K562 (cell line): Measurements from ENCODE around the gene DDX54. TPM values are rescaled to one million over a fixed set of nuclear protein-coding genes. Genes with fewer than 3 reads are reported as not detected.

Source experiments
- ATAC-seq: fragments of 200-7000 bp; cut with Tn5 transposase; 3 replicates; pipeline ENCODE4 v1.9.1; 2020; ENCODE audit warnings: moderate library complexity
- BruUV-seq: library from RNA; stranded (reverse); fragments of 400-500 nt; replicated peaks from 2 replicates; lab custom pipeline; 2021; lab: Mats Ljungman, UMichigan
- CTCF ChIA-PET: fragments of 300-600 bp; formaldehyde crosslinking; extraction: SDS; loops from one replicate; lab custom pipeline; 2021; ENCODE audit warnings: low intra/inter-chr PET ratio; lab: Yijun Ruan, JAX
- POLR2A ChIA-PET: fragments of 300-600, 350-650 bp; sonication (Branson Sonifier 250); formaldehyde crosslinking; extraction: SDS; loops from one replicate; lab custom pipeline; 2021; ENCODE audit warnings: antibody characterized with exemption, inconsistent platforms; lab: Yijun Ruan, JAX
- DNase-seq, 4 experiments: peaks; one replicate each; pipeline versions ENCODE4 v3.0.0 to v3.0.0-alpha.2; 2011 to 2018; ENCODE audit warnings: low spot score in 3 of 4, mixed read lengths in 3 of 4; ENCODE audit errors: extremely low read depth in 1 of 4
- FAIRE-seq: peaks from 2 replicates; lab custom pipeline; 2011; peaks lifted over from hg19 to GRCh38; lab: Jason Lieb, UNC
- H2AFZ ChIP-seq: 2 replicates; pipeline ENCODE4 v1.6.0; 2011; ENCODE audit warnings: low read depth, low read length, control low read depth, inconsistent platforms
- H3K27ac ChIP-seq: fragments of 200-600 bp; 3 replicates; pipeline ENCODE4 v1.8.0; 2011; ENCODE audit warnings: low read depth, mild to moderate bottlenecking, control low read depth, inconsistent platforms, low read length, moderate library complexity, mixed read lengths; ENCODE audit errors: extremely low read depth
- H3K27me3 ChIP-seq, 2 experiments: fragments of 300-600 bp in 1 of 2; 2 replicates in 1 of 2; 3 replicates in 1 of 2; pipeline versions ENCODE4 v1.6.0 to v1.8.0; 2011; ENCODE audit warnings: inconsistent platforms in 2 of 2, low read length in 2 of 2, mild to moderate bottlenecking in 1 of 2, mixed read lengths in 1 of 2, moderate library complexity in 1 of 2; ENCODE audit not compliant: control insufficient read depth in 2 of 2, insufficient read depth in 2 of 2
- H3K36me3 ChIP-seq: fragments of 300-600 bp; 3 replicates; pipeline ENCODE4 v1.8.0; 2011; ENCODE audit warnings: mild to moderate bottlenecking, low read length, inconsistent platforms; ENCODE audit not compliant: control insufficient read depth, insufficient read depth
- H3K4me1 ChIP-seq, 2 experiments: fragments of 200-600 bp in 1 of 2; replicated peaks in 1 of 2; 2 replicates in 1 of 2; 3 replicates in 1 of 2; pipeline versions ENCODE4 v1.5.1 to v1.8.0; 2011; ENCODE audit warnings: inconsistent platforms in 2 of 2, low read length in 2 of 2, mild to moderate bottlenecking in 1 of 2, mixed read lengths in 1 of 2, moderate library complexity in 1 of 2; ENCODE audit not compliant: control insufficient read depth in 2 of 2, insufficient read depth in 2 of 2
- H3K4me2 ChIP-seq: 2 replicates; pipeline ENCODE4 v1.6.1; 2011; ENCODE audit warnings: low read length, control low read depth, inconsistent platforms, mixed read lengths; ENCODE audit not compliant: insufficient read depth
- H3K4me3 ChIP-seq: fragments of 200-600 bp; sonication (generic), shearing (Covaris generic); 2 replicates; pipeline ENCODE4 v1.5.1; 2016; ENCODE audit warnings: control low read depth, inconsistent platforms
- H3K79me2 ChIP-seq: fragments of 200-600 bp; 3 replicates; pipeline ENCODE4 v1.8.0; 2011; ENCODE audit warnings: low read length, inconsistent platforms; ENCODE audit not compliant: control insufficient read depth, insufficient read depth
- H3K9ac ChIP-seq, 2 experiments: 2 replicates each; pipeline versions ENCODE4 v1.6.0 to v1.6.1; 2011; ENCODE audit warnings: low read depth in 2 of 2, low read length in 2 of 2, control low read depth in 1 of 2, inconsistent platforms in 1 of 2, mild to moderate bottlenecking in 1 of 2, mixed read lengths in 1 of 2; ENCODE audit not compliant: insufficient read depth in 1 of 2
- H3K9me1 ChIP-seq: one replicate; pipeline ENCODE4 v1.6.0; 2011; ENCODE audit warnings: inconsistent platforms, mild to moderate bottlenecking, low read length, moderate library complexity; ENCODE audit not compliant: control insufficient read depth, insufficient read depth
- H3K9me3 ChIP-seq: replicated peaks from 2 replicates; pipeline ENCODE4 v1.5.1; 2011; ENCODE audit warnings: low read depth, low read length, inconsistent platforms; ENCODE audit not compliant: control insufficient read depth, insufficient read depth
- H4K20me1 ChIP-seq: replicated peaks from 2 replicates; pipeline ENCODE4 v1.6.1; 2011; ENCODE audit warnings: low read length, inconsistent platforms, mixed read lengths; ENCODE audit not compliant: control insufficient read depth, insufficient read depth
- BHLHE40 ChIP-seq: IDR thresholded peaks from 2 replicates; pipeline ENCODE4 v1.6.1; 2011; ENCODE audit warnings: low read length, improper control_type of control experiment
- BRD4 ChIP-seq: fragments of 200-600 bp; sonication (generic); IDR thresholded peaks from 2 replicates; pipeline ENCODE4 v1.6.1; 2017; ENCODE audit warnings: inconsistent platforms
- ESRRA ChIP-seq: fragments of 450-650 bp; IDR thresholded peaks from 2 replicates; pipeline ENCODE4 v1.6.1; 2014; ENCODE audit warnings: low read depth, mild to moderate bottlenecking, moderate library complexity, borderline replicate concordance
- GABPB1 ChIP-seq: sonication (generic); formaldehyde crosslinking; IDR thresholded peaks from 2 replicates; pipeline ENCODE4 v1.8.0; 2022; ENCODE audit warnings: mild to moderate bottlenecking, missing genetic modification reagents
- GTF2E2 ChIP-seq: fragments of 200-800 bp; sonication (Bioruptor generic); IDR thresholded peaks from 2 replicates; pipeline ENCODE4 v1.6.1; 2016; ENCODE audit warnings: missing genetic modification characterization, missing compliant biosample characterization
- MYC ChIP-seq, 2 experiments: fragments of 250-450 bp in 1 of 2; sonication (Bioruptor Pico) in 1 of 2; IDR thresholded peaks; 2 replicates each; pipeline versions ENCODE4 v1.5.1 to v1.6.1; 2012 to 2021; ENCODE audit warnings: low read depth in 2 of 2, borderline replicate concordance in 1 of 2, improper control_type of control experiment in 1 of 2, low read length in 1 of 2, mild to moderate bottlenecking in 1 of 2, moderate library complexity in 1 of 2
- NCOR1 ChIP-seq: fragments of 450-650 bp; IDR thresholded peaks from 2 replicates; pipeline ENCODE4 v1.6.1; 2016; ENCODE audit warnings: mild to moderate bottlenecking, moderate library complexity
- NELFE ChIP-seq: IDR thresholded peaks from 2 replicates; pipeline ENCODE4 v1.6.1; 2011; ENCODE audit warnings: mild to moderate bottlenecking; ENCODE audit not compliant: insufficient read depth, insufficient read length
- NR2C1 ChIP-seq, 2 experiments: fragments of 450-650 bp; IDR thresholded peaks; 2 replicates each; pipeline ENCODE4 v1.6.1; 2017; ENCODE audit warnings: mild to moderate bottlenecking in 2 of 2, antibody characterized with exemption in 1 of 2, inconsistent platforms in 1 of 2, missing compliant biosample characterization in 1 of 2, missing genetic modification characterization in 1 of 2
- SMARCA5 ChIP-seq: fragments of 450-650 bp; IDR thresholded peaks from 2 replicates; pipeline ENCODE4 v1.6.1; 2016
- SMARCE1 ChIP-seq: fragments of 450-650 bp; IDR thresholded peaks from 2 replicates; pipeline ENCODE4 v1.7.1; 2016; ENCODE audit warnings: mild to moderate bottlenecking
- WGBS: fragments of 100-300 bp; shearing (Covaris generic); methylation state at CpG from one replicate; pipeline ENCODE4 v1.1.6; 2016; ENCODE audit warnings: low coverage, mixed read lengths; ENCODE audit not compliant: insufficient coverage; ENCODE audit errors: missing lambda C conversion rate; 5-methylcytosine and 5-hydroxymethylcytosine counted together
- in situ Hi-C: fragments of 300-500 bp; cut with MboI; formaldehyde crosslinking; loops from 4 replicates; pipeline ENCODE4 v1.15.0; 2018; ENCODE audit warnings: inconsistent platforms, mixed read lengths
- intact Hi-C: fragments of 100-400 bp; cut with micrococcal nuclease; formaldehyde crosslinking; loops from 2 replicates; pipeline ENCODE4 v1.14.2; 2022
- polyA plus RNA-seq, 8 experiments: library from polyadenylated mRNA; depleted of rRNA in 4 of 8; stranded (reverse) in 5 of 8; unstranded in 3 of 8; fragments of >200 nt; fragmentation: Nextera tagmentation in 2 of 8; fragmentation: Illumina TruSeq in 1 of 8; extraction: Ambion mirVana in 2 of 8; extraction: Trizol in 1 of 8; gene quantifications; 2 replicates each; pipeline versions ENCODE4 v1.2.1 to v1.2.3, GENCODE V29; 2011 to 2014; ENCODE audit warnings: inconsistent platforms in 1 of 8, missing spikeins in 1 of 8
- total RNA-seq, 7 experiments: library from RNA; depleted of rRNA in 6 of 7; stranded (reverse); fragments of >200 nt in 6 of 7; fragmentation: Illumina TruSeq in 2 of 7; extraction: Trizol in 2 of 7; gene quantifications; 2 replicates each; pipeline versions ENCODE4 v1.2.1 to v1.2.3, GENCODE V29; 2011 to 2021; ENCODE audit warnings: low replicate concordance in 1 of 7
- TF ChIP-seq, protein P1 (sequence below): sonication (generic); formaldehyde crosslinking; IDR thresholded peaks from 2 replicates; pipeline ENCODE4 v1.5.0; 2020; ENCODE audit warnings: missing genetic modification reagents
- TF ChIP-seq, protein P2 (sequence below), 2 experiments: fragments of 450-650 bp; IDR thresholded peaks; 2 replicates each; pipeline ENCODE4 v1.6.1; 2016
- TF ChIP-seq, protein P3 (sequence below): sonication (generic); formaldehyde crosslinking; IDR thresholded peaks from 2 replicates; pipeline ENCODE4 v1.9.0; 2022; ENCODE audit warnings: mild to moderate bottlenecking, missing genetic modification reagents
- TF ChIP-seq, protein P4 (sequence below): fragments of 200-800 bp; sonication (Bioruptor generic); IDR thresholded peaks from 2 replicates; pipeline ENCODE4 v1.6.1; 2017; ENCODE audit warnings: missing genetic modification characterization, missing compliant biosample characterization

Gene DDX54
- total and polyA plus RNA-seq, 9 of the 15 experiments (the other 6 are each of a cell fraction or from before 2014, with no cell fraction given) = 1.4 to 135 (median 51.4) TPM

DNA sequence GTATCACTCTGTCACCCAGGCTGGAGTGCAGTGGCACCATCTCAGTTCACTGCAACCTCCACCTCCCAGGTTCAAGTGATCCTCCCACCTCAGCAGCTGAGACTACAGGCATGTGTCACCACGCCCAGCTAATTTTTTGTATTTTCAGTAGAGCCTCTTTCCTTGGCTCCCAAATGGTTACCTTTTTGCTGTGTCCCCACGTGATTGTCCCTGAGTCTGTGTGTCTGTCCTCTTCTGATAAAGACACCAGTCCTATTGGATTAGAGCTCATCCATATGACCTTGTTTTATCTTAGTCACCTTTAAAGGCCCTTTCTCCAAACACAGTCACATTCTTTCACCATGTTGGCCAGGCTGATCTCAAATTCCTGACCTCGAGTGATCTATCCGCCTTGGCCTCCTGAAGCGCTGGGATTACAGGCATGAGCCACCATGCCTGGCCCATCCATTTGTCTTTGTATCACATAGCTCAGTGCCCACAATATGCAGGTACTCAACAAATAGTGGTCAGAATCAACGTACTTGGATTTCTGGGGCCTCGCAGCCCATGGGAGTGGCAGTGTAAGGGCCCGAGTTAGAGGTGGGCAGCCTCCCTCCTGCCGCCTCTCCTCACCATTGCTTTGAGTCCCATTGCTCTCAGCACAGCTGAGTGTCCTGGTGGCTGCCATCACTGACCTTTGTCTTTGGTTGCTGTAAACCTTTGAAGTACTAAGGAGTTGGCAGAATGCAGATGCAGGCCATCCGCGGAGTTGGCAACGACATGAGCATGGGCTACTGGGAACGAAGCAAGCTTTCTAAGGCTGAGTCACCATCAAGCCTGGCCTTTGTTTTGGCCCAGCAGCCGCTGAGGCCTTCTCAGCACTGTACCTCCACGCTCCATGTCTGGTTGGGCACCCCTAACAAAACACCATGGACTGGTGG is 45.3 kb upstream of the DDX54 start:
- BruUV-seq = no TSS peak
- 58% methylated on average over 15 of the region's 15 CpGs for WGBS
- peaks cover 62% of the 10 kb centered on the region; the same call in 2 of the 3 replicates for H3K36me3 ChIP-seq
- FAIRE-seq = peak; percentile 79
- H3K9ac ChIP-seq = 0 out of 4 replicates have a peak overlapping the region, but pooled peaks have one; percentile 9 to 14
- ChIA-PET POLR2A (interaction anchor here (0.6 to 3.3 kb wide), 7 partner anchors 8 to 227 kb away, joined by 3 to 30 read pairs (median 4); partner anchors contain the start of gene TPCN1), CTCF (interaction anchor here (0.6 kb wide), 1 partner anchor 42 kb away, joined by 3 read pairs; no protein-coding TSS in a partner anchor)
- H3K9me3 ChIP-seq = peaks cover 9% of the 10 kb centered on the region
- H2AFZ ChIP-seq = no peak overlapping the region
- no peaks in the 10 kb centered on the region; a peak in 1 of 5 replicates for H3K27me3 ChIP-seq
- H3K27ac ChIP-seq = peak overlapping the region; percentile 84
- peak; percentile 69 for ATAC-seq
- peak in 2 of 4 experiments; percentile 48 to 80 for DNase-seq
- in situ Hi-C loops = no loop called here
- H3K4me3 ChIP-seq = no peak overlapping the region
- no peaks in the 10 kb centered on the region for H3K79me2 ChIP-seq
- peak overlapping the region; percentile 13; the same call in 1 of the 2 replicates for H3K4me2 ChIP-seq
- no peaks in the 10 kb centered on the region for H4K20me1 ChIP-seq
- H3K4me1 ChIP-seq = peaks cover 38 to 48% of the 10 kb centered on the region in 2 experiments
- H3K9me1 ChIP-seq = peaks cover 5% of the 10 kb centered on the region
- intact Hi-C loops = no loop called here
- TF ChIP-seq, protein P1, sequence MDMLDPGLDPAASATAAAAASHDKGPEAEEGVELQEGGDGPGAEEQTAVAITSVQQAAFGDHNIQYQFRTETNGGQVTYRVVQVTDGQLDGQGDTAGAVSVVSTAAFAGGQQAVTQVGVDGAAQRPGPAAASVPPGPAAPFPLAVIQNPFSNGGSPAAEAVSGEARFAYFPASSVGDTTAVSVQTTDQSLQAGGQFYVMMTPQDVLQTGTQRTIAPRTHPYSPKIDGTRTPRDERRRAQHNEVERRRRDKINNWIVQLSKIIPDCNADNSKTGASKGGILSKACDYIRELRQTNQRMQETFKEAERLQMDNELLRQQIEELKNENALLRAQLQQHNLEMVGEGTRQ = peak; percentile 63
- TF ChIP-seq BHLHE40 (peak; percentile 74; the same call in 1 of the 2 replicates), SMARCA5 (0 out of 2 replicates have a peak, but pooled peaks have one; percentile 6), NELFE (no peak), GABPB1 (no peak), ESRRA (peak; percentile 91), MYC (IDR thresholded peaks at IDR 0.05; ENCODE audit: low read depth, low read length) (0 out of 2 replicates have a peak, but pooled peaks have one; percentile 21), MYC (CRISPR knock-in tag; IDR thresholded peaks at IDR 0.05; ENCODE audit: borderline replicate concordance, low read depth) (no peak), GTF2E2 (tag) (peak; percentile 63; the same call in 1 of the 2 replicates), NR2C1 (IDR thresholded peaks at IDR 0.05) (no peak), NR2C1 (tag; IDR thresholded peaks at IDR 0.05) (peak; percentile 77), BRD4 (0 out of 2 replicates have a peak, but pooled peaks have one; percentile 47), SMARCE1 (0 out of 2 replicates have a peak, but pooled peaks have one; percentile 18), NCOR1 (peak; percentile 85)
- TF ChIP-seq, protein P2, sequence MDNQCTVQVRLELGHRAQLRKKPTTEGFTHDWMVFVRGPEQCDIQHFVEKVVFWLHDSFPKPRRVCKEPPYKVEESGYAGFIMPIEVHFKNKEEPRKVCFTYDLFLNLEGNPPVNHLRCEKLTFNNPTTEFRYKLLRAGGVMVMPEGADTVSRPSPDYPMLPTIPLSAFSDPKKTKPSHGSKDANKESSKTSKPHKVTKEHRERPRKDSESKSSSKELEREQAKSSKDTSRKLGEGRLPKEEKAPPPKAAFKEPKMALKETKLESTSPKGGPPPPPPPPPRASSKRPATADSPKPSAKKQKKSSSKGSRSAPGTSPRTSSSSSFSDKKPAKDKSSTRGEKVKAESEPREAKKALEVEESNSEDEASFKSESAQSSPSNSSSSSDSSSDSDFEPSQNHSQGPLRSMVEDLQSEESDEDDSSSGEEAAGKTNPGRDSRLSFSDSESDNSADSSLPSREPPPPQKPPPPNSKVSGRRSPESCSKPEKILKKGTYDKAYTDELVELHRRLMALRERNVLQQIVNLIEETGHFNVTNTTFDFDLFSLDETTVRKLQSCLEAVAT (IDR thresholded peaks at IDR 0.05) = 0 out of 4 replicates have a peak, but pooled peaks of 1 of the 2 experiments have one; percentile 2
- TF ChIP-seq, protein P3, sequence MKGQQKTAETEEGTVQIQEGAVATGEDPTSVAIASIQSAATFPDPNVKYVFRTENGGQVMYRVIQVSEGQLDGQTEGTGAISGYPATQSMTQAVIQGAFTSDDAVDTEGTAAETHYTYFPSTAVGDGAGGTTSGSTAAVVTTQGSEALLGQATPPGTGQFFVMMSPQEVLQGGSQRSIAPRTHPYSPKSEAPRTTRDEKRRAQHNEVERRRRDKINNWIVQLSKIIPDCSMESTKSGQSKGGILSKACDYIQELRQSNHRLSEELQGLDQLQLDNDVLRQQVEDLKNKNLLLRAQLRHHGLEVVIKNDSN (CRISPR knock-in tag) = peak; percentile 80
- TF ChIP-seq, protein P4, sequence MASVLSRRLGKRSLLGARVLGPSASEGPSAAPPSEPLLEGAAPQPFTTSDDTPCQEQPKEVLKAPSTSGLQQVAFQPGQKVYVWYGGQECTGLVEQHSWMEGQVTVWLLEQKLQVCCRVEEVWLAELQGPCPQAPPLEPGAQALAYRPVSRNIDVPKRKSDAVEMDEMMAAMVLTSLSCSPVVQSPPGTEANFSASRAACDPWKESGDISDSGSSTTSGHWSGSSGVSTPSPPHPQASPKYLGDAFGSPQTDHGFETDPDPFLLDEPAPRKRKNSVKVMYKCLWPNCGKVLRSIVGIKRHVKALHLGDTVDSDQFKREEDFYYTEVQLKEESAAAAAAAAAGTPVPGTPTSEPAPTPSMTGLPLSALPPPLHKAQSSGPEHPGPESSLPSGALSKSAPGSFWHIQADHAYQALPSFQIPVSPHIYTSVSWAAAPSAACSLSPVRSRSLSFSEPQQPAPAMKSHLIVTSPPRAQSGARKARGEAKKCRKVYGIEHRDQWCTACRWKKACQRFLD (CRISPR knock-in tag) = peak; percentile 62; the same call in 1 of the 2 replicates
